ENCODE results near the gene KCTD21. TPM values are rescaled to one million over a fixed set of nuclear protein-coding genes. Genes with fewer than 3 reads are reported as not detected.
A peak's percentile ranks its signal among the peaks of the same experiment; 100 is the strongest.

Gene KCTD21
- total and polyA plus RNA-seq, 10 of the 15 experiments (the other 5 are each of a cell fraction or from before 2014, with no cell fraction given) = 0.63 to 5.4 (median 3.6) TPM

- Histone ChIP-seq H3K9me3 (replicated peaks; ENCODE audit: control insufficient read depth, insufficient read depth, low read length) (no peaks in the 10 kb centered on the region), H2AFZ (ENCODE audit: control insufficient read depth, low read depth, low read length) (no peak overlapping the region), H3K4me2 (ENCODE audit: control insufficient read depth, insufficient read depth) (no peak overlapping the region), H3K27ac (ENCODE audit: control insufficient read depth, insufficient read depth) (no peak overlapping the region), H3K79me2 (ENCODE audit: control insufficient read depth, insufficient read depth, low read length) (no peaks in the 10 kb centered on the region), H3K4me3 (no peak overlapping the region), H3K4me1 (ENCODE audit: control insufficient read depth, insufficient read depth, low read length) (no peaks in the 10 kb centered on the region), H3K27me3 (replicated peaks in 1 of 2; ENCODE audit: control insufficient read depth in 2 of 2, insufficient read depth in 2 of 2, low read length in 1 of 2) (no peaks in the 10 kb centered on the region), H4K20me1 (ENCODE audit: control insufficient read depth, insufficient read depth) (no peaks in the 10 kb centered on the region), H3K9ac (ENCODE audit: control insufficient read depth, insufficient read depth, low read length) (no peak overlapping the region), H3K36me3 (ENCODE audit: control insufficient read depth in 2 of 2, insufficient read depth in 2 of 2, low read length in 1 of 2) (peaks cover 0 to 2% of the 10 kb centered on the region in 2 experiments)
- ChIA-PET RAD21 (ENCODE audit: unreplicated experiment) (no interaction called here), SMC1A (ENCODE audit: uncharacterized antibody, unreplicated experiment) (no interaction called here), POLR2A (no interaction called here), CTCF (interaction anchor here (0.6 kb wide), 1 partner anchor 33 kb away, joined by 3 read pairs; no protein-coding TSS in a partner anchor)
- intact Hi-C loops (cut with micrococcal nuclease; ENCODE audit: unreplicated experiment) (no loop called here), in situ Hi-C loops (cut with MboI) (no loop called here)
- DNase-seq (ENCODE audit: low read depth, low spot score) (no peak), ATAC-seq (no peak), FAIRE-seq (no peak)
- WGBS (ENCODE audit: insufficient coverage, insufficient replicate concordance, low lambda C conversion rate, missing lambda C conversion rate) = 98% methylated on average over 5 of the region's 5 CpGs
- no TSS peak for BruUV-seq (replicated peaks)
- TF ChIP-seq EP300 (IDR thresholded peaks at IDR 0.05; ENCODE audit: borderline replicate concordance in 1 of 2, control insufficient read depth in 1 of 2, low read depth in 2 of 2, low read length in 2 of 2) = no peak
- no peak for TF ChIP-seq CBX5 (IDR thresholded peaks at IDR 0.05; ENCODE audit: low read depth)
- TF ChIP-seq PML (IDR thresholded peaks at IDR 0.05; ENCODE audit: low read length) = no peak
- no peak for TF ChIP-seq MTA2 (IDR thresholded peaks at IDR 0.05; ENCODE audit: low read depth)
- no peak for TF ChIP-seq NFYB (IDR thresholded peaks at IDR 0.05; ENCODE audit: insufficient read depth, low read depth, low read length)
- no peak for TF ChIP-seq POLR2A (IDR thresholded peaks at IDR 0.05; ENCODE audit: low read depth, low read length)
Measured at GRCh38 chr11:78211565-78211964, 23.1 kb upstream of the KCTD21 start.

DNA sequence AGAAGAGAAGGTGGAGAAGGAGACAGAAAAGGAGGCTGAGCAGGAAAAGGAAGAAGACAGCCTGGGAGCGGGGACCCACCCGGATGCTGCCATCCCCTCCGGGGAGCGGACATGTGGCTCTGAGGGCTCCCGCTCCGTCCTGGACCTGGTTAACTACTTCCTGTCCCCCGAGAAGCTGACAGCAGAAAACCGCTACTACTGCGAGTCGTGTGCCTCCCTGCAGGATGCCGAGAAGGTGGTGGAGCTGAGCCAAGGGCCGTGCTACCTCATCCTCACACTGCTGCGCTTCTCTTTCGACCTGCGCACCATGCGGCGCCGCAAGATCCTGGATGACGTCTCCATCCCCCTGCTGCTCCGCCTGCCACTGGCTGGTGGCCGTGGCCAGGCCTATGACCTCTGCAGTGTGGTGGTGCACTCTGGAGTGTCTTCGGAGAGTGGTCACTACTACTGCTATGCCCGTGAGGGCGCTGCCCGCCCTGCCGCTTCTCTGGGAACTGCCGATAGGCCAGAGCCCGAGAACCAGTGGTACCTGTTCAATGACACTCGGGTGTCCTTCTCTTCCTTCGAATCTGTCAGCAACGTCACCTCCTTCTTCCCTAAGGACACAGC, 21.7 kb upstream of the KCTD21 start:
- BruUV-seq (replicated peaks) = no TSS peak
- no peak for ATAC-seq
- SMC1A ChIA-PET (ENCODE audit: uncharacterized antibody, unreplicated experiment) = no interaction called here
- H3K27ac ChIP-seq (ENCODE audit: control insufficient read depth, insufficient read depth) = no peak overlapping the region
- no peak for DNase-seq (ENCODE audit: low read depth, low spot score)
- 89% methylated on average over 25 of the region's 31 CpGs for WGBS (ENCODE audit: insufficient coverage, insufficient replicate concordance, low lambda C conversion rate, missing lambda C conversion rate)
- H3K4me2 ChIP-seq (ENCODE audit: control insufficient read depth, insufficient read depth) = no peak overlapping the region
- H3K9ac ChIP-seq (ENCODE audit: control insufficient read depth, insufficient read depth, low read length) = no peak overlapping the region
- TF ChIP-seq POLR2A (IDR thresholded peaks at IDR 0.05; ENCODE audit: low read depth, low read length) (0 out of 2 replicates have a peak, but pooled peaks have one; percentile 29), SREBF2 (IDR thresholded peaks at IDR 0.05; ENCODE audit: low read length) (no peak), RFX5 (IDR thresholded peaks at IDR 0.05; ENCODE audit: low read depth, low read length) (no peak), NFYB (IDR thresholded peaks at IDR 0.05; ENCODE audit: insufficient read depth, low read depth, low read length) (no peak)
- TF ChIP-seq, protein P1, sequence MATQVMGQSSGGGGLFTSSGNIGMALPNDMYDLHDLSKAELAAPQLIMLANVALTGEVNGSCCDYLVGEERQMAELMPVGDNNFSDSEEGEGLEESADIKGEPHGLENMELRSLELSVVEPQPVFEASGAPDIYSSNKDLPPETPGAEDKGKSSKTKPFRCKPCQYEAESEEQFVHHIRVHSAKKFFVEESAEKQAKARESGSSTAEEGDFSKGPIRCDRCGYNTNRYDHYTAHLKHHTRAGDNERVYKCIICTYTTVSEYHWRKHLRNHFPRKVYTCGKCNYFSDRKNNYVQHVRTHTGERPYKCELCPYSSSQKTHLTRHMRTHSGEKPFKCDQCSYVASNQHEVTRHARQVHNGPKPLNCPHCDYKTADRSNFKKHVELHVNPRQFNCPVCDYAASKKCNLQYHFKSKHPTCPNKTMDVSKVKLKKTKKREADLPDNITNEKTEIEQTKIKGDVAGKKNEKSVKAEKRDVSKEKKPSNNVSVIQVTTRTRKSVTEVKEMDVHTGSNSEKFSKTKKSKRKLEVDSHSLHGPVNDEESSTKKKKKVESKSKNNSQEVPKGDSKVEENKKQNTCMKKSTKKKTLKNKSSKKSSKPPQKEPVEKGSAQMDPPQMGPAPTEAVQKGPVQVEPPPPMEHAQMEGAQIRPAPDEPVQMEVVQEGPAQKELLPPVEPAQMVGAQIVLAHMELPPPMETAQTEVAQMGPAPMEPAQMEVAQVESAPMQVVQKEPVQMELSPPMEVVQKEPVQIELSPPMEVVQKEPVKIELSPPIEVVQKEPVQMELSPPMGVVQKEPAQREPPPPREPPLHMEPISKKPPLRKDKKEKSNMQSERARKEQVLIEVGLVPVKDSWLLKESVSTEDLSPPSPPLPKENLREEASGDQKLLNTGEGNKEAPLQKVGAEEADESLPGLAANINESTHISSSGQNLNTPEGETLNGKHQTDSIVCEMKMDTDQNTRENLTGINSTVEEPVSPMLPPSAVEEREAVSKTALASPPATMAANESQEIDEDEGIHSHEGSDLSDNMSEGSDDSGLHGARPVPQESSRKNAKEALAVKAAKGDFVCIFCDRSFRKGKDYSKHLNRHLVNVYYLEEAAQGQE (IDR thresholded peaks at IDR 0.05; ENCODE audit: low read depth, low read length) = no peak
- TF ChIP-seq, protein P2, sequence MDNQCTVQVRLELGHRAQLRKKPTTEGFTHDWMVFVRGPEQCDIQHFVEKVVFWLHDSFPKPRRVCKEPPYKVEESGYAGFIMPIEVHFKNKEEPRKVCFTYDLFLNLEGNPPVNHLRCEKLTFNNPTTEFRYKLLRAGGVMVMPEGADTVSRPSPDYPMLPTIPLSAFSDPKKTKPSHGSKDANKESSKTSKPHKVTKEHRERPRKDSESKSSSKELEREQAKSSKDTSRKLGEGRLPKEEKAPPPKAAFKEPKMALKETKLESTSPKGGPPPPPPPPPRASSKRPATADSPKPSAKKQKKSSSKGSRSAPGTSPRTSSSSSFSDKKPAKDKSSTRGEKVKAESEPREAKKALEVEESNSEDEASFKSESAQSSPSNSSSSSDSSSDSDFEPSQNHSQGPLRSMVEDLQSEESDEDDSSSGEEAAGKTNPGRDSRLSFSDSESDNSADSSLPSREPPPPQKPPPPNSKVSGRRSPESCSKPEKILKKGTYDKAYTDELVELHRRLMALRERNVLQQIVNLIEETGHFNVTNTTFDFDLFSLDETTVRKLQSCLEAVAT (IDR thresholded peaks at IDR 0.05) = no peak
- H3K4me3 ChIP-seq = no peak overlapping the region
- no peak for FAIRE-seq
- no peaks in the 10 kb centered on the region for H3K9me3 ChIP-seq (replicated peaks; ENCODE audit: control insufficient read depth, insufficient read depth, low read length)
- in situ Hi-C loops (cut with MboI) (no loop called here), intact Hi-C loops (cut with micrococcal nuclease; ENCODE audit: unreplicated experiment) (no loop called here)
- H3K79me2 ChIP-seq (ENCODE audit: control insufficient read depth, insufficient read depth, low read length) = no peaks in the 10 kb centered on the region
- H2AFZ ChIP-seq (ENCODE audit: control insufficient read depth, low read depth, low read length) = no peak overlapping the region
- POLR2A ChIA-PET = no interaction called here
- no peaks in the 10 kb centered on the region; a peak in 3 of 4 replicates for H3K36me3 ChIP-seq (ENCODE audit: control insufficient read depth in 2 of 2, insufficient read depth in 2 of 2, low read length in 1 of 2)
- no peaks in the 10 kb centered on the region for H3K4me1 ChIP-seq (ENCODE audit: control insufficient read depth, insufficient read depth, low read length)
- H4K20me1 ChIP-seq (ENCODE audit: control insufficient read depth, insufficient read depth) = no peaks in the 10 kb centered on the region
- RAD21 ChIA-PET (ENCODE audit: unreplicated experiment) = no interaction called here
- CTCF ChIA-PET = no interaction called here
- H3K27me3 ChIP-seq (replicated peaks in 1 of 2; ENCODE audit: control insufficient read depth in 2 of 2, insufficient read depth in 2 of 2, low read length in 1 of 2) = no peaks in the 10 kb centered on the region

All from GM12878 (cell line).